ENCODE results near the gene DNAJC1. TPM values are rescaled to one million over a fixed set of nuclear protein-coding genes. Genes with fewer than 3 reads are reported as not detected.
"Not testable (repeated sequence)": the region's sequence is repeated elsewhere in the genome, so short reads cannot be mapped to it uniquely, and the experiment has no call there.

Gene DNAJC1
- total RNA-seq, 6 experiments from 2014 or later = 16.0 to 106 (median 27.8) TPM

DNA sequence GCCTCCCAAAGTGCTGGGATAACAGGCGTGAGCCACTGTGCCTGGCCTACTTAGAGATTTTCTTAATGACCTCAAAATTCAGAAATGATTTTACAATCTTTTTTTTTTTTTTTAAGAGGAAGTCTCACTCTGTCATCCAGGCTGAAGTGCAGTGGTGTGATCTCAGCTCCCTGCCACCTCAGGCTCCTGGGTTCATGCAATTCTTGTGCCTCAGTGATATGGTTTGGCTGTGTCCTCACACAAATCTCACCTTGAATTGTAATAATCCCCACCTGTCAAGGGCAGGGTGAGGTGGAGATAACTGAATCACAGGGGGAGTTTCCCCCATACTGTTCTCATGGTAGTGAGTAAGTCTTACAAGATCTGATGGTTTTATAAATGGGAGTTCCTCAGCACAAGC, 159.9 kb downstream of the DNAJC1 start:
- no peak for ATAC-seq
- no peaks in the 10 kb centered on the region for H3K4me1 ChIP-seq
- no peak overlapping the region for H3K27ac ChIP-seq
- H3K4me3 ChIP-seq = no peak overlapping the region
- intact Hi-C loops (cut with DNase I) = no loop called here
- no peaks in the 10 kb centered on the region for H3K27me3 ChIP-seq
- no peaks in the 10 kb centered on the region for H3K36me3 ChIP-seq
- TF ChIP-seq POLR2A (IDR thresholded peaks at IDR 0.05) = no peak
- TF ChIP-seq, protein P1, sequence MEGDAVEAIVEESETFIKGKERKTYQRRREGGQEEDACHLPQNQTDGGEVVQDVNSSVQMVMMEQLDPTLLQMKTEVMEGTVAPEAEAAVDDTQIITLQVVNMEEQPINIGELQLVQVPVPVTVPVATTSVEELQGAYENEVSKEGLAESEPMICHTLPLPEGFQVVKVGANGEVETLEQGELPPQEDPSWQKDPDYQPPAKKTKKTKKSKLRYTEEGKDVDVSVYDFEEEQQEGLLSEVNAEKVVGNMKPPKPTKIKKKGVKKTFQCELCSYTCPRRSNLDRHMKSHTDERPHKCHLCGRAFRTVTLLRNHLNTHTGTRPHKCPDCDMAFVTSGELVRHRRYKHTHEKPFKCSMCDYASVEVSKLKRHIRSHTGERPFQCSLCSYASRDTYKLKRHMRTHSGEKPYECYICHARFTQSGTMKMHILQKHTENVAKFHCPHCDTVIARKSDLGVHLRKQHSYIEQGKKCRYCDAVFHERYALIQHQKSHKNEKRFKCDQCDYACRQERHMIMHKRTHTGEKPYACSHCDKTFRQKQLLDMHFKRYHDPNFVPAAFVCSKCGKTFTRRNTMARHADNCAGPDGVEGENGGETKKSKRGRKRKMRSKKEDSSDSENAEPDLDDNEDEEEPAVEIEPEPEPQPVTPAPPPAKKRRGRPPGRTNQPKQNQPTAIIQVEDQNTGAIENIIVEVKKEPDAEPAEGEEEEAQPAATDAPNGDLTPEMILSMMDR (IDR thresholded peaks at IDR 0.05) = no peak
- DNase-seq = no peak
- H3K9me3 ChIP-seq = no peaks in the 10 kb centered on the region
- whole genome bisulfite sequencing (ENCODE audit: insufficient coverage, low coverage, low lambda C conversion rate, missing lambda C conversion rate) = 100% methylated on average over 1 of the region's 1 CpG

DNA sequence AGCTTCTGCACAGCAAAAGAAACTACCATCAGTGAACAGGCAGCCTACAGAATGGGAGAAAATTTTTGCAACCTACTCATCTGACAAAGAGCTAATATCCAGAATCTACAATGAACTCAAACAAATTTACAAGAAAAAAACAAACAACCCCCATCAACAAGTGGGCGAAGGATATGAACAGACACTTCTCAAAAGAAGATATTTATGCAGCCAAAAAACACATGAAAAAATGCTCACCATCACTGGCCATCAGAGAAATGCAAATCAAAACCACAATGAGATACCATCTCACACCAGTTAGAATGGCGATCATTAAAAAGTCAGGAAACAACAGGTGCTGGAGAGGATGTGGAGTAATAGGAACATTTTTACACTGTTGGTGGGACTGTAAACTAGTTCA, 162.3 kb downstream of the DNAJC1 start:
- WGBS (ENCODE audit: insufficient coverage, low coverage, low lambda C conversion rate, missing lambda C conversion rate) = 65% methylated on average over 2 of the region's 2 CpGs
- intact Hi-C loops (cut with DNase I); DNase-seq; H3K27me3 ChIP-seq; ATAC-seq; H3K27ac ChIP-seq; H3K9me3 ChIP-seq; H3K36me3 ChIP-seq; H3K4me3 ChIP-seq; H3K4me1 ChIP-seq: not testable (repeated sequence)

DNA sequence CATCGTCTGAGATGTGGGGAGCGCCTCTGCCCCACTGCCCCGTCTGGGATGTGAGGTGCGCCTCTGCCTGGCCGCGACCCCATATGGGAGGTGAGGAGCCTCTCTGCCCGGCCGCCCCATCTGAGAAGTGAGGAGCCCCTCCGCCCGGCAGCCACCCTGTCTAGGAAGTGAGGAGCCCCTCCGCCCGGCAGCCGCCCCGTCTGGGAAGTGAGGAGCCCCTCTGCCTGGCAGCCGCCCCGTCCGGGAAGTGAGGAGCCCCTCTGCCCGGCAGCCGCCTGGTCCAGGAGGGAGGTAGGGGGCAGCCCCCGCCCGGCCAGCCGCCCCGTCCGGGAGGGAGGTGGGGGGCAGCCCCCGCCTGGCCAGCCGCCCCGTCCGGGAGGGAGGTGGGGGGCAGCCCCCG, 166.0 kb downstream of the DNAJC1 start:
- H3K36me3 ChIP-seq; H3K27ac ChIP-seq; intact Hi-C loops (cut with DNase I); H3K9me3 ChIP-seq; ATAC-seq; H3K4me1 ChIP-seq; DNase-seq; H3K4me3 ChIP-seq; H3K27me3 ChIP-seq: not testable (repeated sequence)
- no CpG with 5 or more reads among the region's 29 CpGs for WGBS (ENCODE audit: insufficient coverage, low coverage, low lambda C conversion rate, missing lambda C conversion rate)

DNA sequence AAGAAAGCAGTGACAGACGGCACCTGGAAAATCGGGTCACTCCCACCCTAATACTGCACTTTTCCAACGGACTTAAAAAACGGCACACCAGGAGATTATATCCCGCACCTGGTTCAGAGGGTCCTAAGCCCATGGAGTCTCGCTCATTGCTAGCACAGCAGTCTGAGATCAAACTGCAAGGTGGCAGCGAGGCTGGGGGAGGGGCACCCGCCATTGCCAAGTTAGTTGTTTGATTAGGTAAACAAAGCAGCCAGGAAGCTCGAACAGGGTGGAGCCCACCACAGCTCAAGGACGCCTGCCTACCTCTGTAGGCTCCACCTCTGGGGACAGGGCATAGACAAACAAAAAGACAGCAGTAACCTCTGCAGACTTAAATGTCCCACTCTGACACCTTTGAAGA, 169.0 kb downstream of the DNAJC1 start:
- not testable (repeated sequence) for H3K9me3 ChIP-seq

DNA sequence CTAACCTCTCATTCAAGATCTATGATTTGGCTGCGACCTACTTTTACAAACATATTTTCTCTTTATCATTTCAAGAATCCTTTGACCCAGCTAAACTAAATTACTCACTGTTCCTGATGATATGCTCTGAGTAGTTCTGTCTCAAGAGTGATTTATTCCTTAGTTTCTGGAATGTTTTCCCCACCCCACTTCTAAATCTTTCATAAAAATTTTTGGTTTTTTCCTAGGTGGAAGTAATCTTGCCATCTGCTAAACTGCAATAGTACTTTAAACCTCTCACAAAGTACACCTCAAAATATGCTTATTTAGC, 170.8 kb downstream of the DNAJC1 start:
- TF ChIP-seq, protein P1 (IDR thresholded peaks at IDR 0.05) = no peak
- no peak for TF ChIP-seq POLR2A (IDR thresholded peaks at IDR 0.05)
- no peak for DNase-seq
- Histone ChIP-seq H3K4me1 (no peaks in the 10 kb centered on the region), H3K27me3 (no peaks in the 10 kb centered on the region), H3K27ac (no peak overlapping the region), H3K36me3 (no peaks in the 10 kb centered on the region), H3K4me3 (no peak overlapping the region), H3K9me3 (peaks cover 0 to 9% (median 4%) of the 10 kb centered on the region in 4 donors)
- no peak for ATAC-seq
- intact Hi-C loops (cut with DNase I) = no loop called here
- WGBS (ENCODE audit: insufficient coverage, low coverage, low lambda C conversion rate, missing lambda C conversion rate) = 100% methylated on average over 1 of the region's 1 CpG

More for the DNA sequence above, 169.0 kb downstream of the DNAJC1 start:
- H3K4me3 ChIP-seq; ATAC-seq; intact Hi-C loops (cut with DNase I); H3K27me3 ChIP-seq; H3K4me1 ChIP-seq; H3K27ac ChIP-seq; DNase-seq; H3K36me3 ChIP-seq: not testable (repeated sequence)
- WGBS (ENCODE audit: insufficient coverage, low coverage, low lambda C conversion rate, missing lambda C conversion rate) = 100% methylated on average over 3 of the region's 10 CpGs

DNA sequence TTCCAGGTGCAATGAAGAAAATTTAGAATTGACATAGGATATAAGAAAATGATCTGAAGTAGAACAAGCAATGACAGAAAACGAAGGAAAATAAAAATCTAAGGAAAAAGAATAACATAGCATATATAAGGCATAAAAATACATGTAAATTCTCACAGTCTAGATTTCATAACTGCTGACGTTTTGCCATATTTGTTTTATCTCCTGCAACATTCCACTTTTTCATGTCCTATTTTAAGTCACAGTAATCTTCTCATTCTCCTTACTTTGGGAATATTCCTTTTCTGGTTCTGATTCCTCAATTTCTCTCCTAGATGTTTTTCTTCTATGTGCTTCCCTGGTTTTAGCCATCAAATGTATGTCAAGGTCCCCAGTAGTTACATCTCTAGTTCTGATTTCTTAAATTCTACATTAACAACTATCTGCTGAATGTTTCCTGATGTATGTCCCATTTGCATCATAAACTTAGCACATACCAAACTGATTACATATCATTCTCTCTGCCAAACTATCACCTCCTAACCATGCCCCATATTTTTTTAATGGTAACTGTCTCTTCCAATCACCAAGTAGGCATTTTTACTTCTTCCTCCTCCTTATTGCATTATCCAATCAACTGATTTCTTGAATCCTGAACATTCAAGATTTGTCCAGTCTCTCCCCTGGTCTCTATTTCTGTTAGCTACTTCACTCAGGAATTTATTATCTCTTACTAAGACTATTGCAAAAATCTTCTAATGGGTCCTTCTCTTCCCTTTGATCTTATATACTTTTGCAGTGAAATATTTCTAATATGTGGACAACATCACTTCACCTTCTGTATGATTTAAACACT, 171.3 kb downstream of the DNAJC1 start:
- 80% methylated on average over 2 of the region's 2 CpGs for WGBS (ENCODE audit: insufficient coverage, low coverage, low lambda C conversion rate, missing lambda C conversion rate)
- no peak for ATAC-seq
- intact Hi-C loops (cut with DNase I) = no loop called here

More for the DNA sequence above, 171.3 kb downstream of the DNAJC1 start:
- H3K4me3 ChIP-seq = no peak overlapping the region
- peaks cover 0 to 14% (median 6%) of the 10 kb centered on the region in 4 donors for H3K9me3 ChIP-seq
- no peak for DNase-seq
- TF ChIP-seq, protein P1 (IDR thresholded peaks at IDR 0.05) = no peak
- no peak for TF ChIP-seq POLR2A (IDR thresholded peaks at IDR 0.05)
- no peaks in the 10 kb centered on the region for H3K36me3 ChIP-seq
- H3K4me1 ChIP-seq = no peaks in the 10 kb centered on the region
- no peak overlapping the region for H3K27ac ChIP-seq
- no peaks in the 10 kb centered on the region for H3K27me3 ChIP-seq
